Peyer's patch (tissue), 4 donors: Measurements from ENCODE around the gene AK9.

Experiments
- POLR2A ChIP-seq, 2 donors: fragments of 450-650 bp; IDR thresholded peaks; one replicate each; pipeline ENCODE4 v1.5.1; 2017; ENCODE audit warnings: antibody characterized with exemption in 2 of 2, mild to moderate bottlenecking in 2 of 2, moderate library complexity in 2 of 2
- TF ChIP-seq, protein P1 (sequence below), 6 experiments: fragments of 450-650 bp in 4 of 6; fragments of 200-600 bp in 2 of 6; sonication (generic) in 1 of 6; IDR thresholded peaks; one replicate each; pipeline ENCODE4 v1.5.1; 2017 to 2019; ENCODE audit warnings: antibody characterized with exemption in 6 of 6, mild to moderate bottlenecking in 3 of 6, moderate library complexity in 1 of 6

DNA sequence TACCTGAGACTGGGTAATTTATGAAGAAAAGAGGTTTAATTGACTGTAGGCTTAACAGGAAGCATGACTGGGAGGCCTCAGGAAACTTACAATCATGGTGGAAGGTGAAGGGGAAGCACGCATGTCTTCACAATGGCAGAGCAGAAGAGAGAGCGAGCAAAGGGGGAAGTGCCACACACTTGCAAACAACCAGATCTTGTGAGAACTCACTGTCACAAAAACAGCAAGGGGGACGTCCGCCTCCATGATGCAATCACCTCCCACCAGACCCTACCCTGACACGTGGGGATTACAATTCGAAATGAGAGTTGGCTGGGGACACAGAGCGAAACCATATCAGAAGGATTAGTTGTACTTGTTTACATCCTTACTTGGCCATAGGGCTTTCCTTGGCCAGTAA is 49.8 kb upstream of the AK9 start:
- TF ChIP-seq, protein P1, sequence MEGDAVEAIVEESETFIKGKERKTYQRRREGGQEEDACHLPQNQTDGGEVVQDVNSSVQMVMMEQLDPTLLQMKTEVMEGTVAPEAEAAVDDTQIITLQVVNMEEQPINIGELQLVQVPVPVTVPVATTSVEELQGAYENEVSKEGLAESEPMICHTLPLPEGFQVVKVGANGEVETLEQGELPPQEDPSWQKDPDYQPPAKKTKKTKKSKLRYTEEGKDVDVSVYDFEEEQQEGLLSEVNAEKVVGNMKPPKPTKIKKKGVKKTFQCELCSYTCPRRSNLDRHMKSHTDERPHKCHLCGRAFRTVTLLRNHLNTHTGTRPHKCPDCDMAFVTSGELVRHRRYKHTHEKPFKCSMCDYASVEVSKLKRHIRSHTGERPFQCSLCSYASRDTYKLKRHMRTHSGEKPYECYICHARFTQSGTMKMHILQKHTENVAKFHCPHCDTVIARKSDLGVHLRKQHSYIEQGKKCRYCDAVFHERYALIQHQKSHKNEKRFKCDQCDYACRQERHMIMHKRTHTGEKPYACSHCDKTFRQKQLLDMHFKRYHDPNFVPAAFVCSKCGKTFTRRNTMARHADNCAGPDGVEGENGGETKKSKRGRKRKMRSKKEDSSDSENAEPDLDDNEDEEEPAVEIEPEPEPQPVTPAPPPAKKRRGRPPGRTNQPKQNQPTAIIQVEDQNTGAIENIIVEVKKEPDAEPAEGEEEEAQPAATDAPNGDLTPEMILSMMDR (IDR thresholded peaks at IDR 0.05): no peak
- no peak for TF ChIP-seq POLR2A (IDR thresholded peaks at IDR 0.05)
